SK-N-SH treated with all-trans-retinoic acid at 6 μM for 48 hours (cell line): ENCODE data around the gene SUPT16H.

Experiments
- ATAC-seq: fragments of 200-7000 bp; cut with Tn5 transposase; 3 replicates; pipeline ENCODE4 v1.9.1; 2020; ENCODE audit warnings: mild to moderate bottlenecking, moderate library complexity
- ARNTL ChIP-seq: fragments of 450-650 bp; formaldehyde crosslinking; IDR thresholded peaks from 2 replicates; pipeline ENCODE4 v1.5.0; 2020; ENCODE audit warnings: low read depth, mild to moderate bottlenecking, moderate library complexity, borderline replicate concordance
- BACH2 ChIP-seq: fragments of 250-450 bp; sonication (Bioruptor Pico); IDR thresholded peaks from 2 replicates; pipeline ENCODE4 v1.9.0; 2021; ENCODE audit warnings: mild to moderate bottlenecking, borderline replicate concordance
- CREB5 ChIP-seq: fragments of 250-450 bp; sonication (Bioruptor Pico); IDR thresholded peaks from 2 replicates; pipeline ENCODE4 v1.5.1; 2020; ENCODE audit warnings: low read depth, mild to moderate bottlenecking, moderate library complexity
- CSDC2 ChIP-seq: fragments of 250-450 bp; sonication (Bioruptor Pico); IDR thresholded peaks from 2 replicates; pipeline ENCODE4 v1.5.0; 2020; ENCODE audit warnings: mild to moderate bottlenecking, moderate library complexity
- ESRRG ChIP-seq: fragments of 250-450 bp; sonication (Bioruptor Pico); IDR thresholded peaks from 2 replicates; pipeline ENCODE4 v1.6.1; 2021; ENCODE audit warnings: mild to moderate bottlenecking
- GLIS3 ChIP-seq: fragments of 250-450 bp; sonication (Bioruptor Pico); IDR thresholded peaks from 2 replicates; pipeline ENCODE4 v1.5.0; 2020; ENCODE audit warnings: mild to moderate bottlenecking, moderate library complexity
- ISL1 ChIP-seq: fragments of 250-450 bp; sonication (Bioruptor Pico); IDR thresholded peaks from 2 replicates; pipeline ENCODE4 v2.1.2; 2022; ENCODE audit warnings: mild to moderate bottlenecking, moderate library complexity
- OSR1 ChIP-seq: fragments of 250-450 bp; sonication (Bioruptor Pico); IDR thresholded peaks from 2 replicates; pipeline ENCODE4 v1.8.0; 2022; ENCODE audit warnings: moderate library complexity, mild to moderate bottlenecking, inconsistent platforms
- POU6F1 ChIP-seq: fragments of 250-450 bp; sonication (Bioruptor Pico); IDR thresholded peaks from 2 replicates; pipeline ENCODE4 v1.8.0; 2021; ENCODE audit warnings: low read depth, mild to moderate bottlenecking, moderate library complexity, borderline replicate concordance
- PPARA ChIP-seq: fragments of 250-450 bp; sonication (Bioruptor Pico); IDR thresholded peaks from 2 replicates; pipeline ENCODE4 v1.5.0; 2020; ENCODE audit warnings: mild to moderate bottlenecking, borderline replicate concordance
- RARB ChIP-seq: fragments of 250-450 bp; sonication (Bioruptor Pico); IDR thresholded peaks from 2 replicates; pipeline ENCODE4 v1.8.0; 2021; ENCODE audit warnings: mild to moderate bottlenecking, moderate library complexity
- SNAI2 ChIP-seq: fragments of 250-450 bp; sonication (Bioruptor Pico); IDR thresholded peaks from 2 replicates; pipeline ENCODE4 v1.5.0; 2020; ENCODE audit warnings: mild to moderate bottlenecking, moderate library complexity
- TCF4 ChIP-seq: fragments of 250-450 bp; sonication (Bioruptor Pico); IDR thresholded peaks from 2 replicates; pipeline ENCODE4 v1.8.0; 2021; ENCODE audit warnings: mild to moderate bottlenecking, moderate library complexity, borderline replicate concordance
- TOX ChIP-seq: fragments of 250-450 bp; sonication (Bioruptor Pico); IDR thresholded peaks from 2 replicates; pipeline ENCODE4 v1.8.0; 2021; ENCODE audit warnings: mild to moderate bottlenecking, moderate library complexity, borderline replicate concordance
- ZC3H10 ChIP-seq: fragments of 250-450 bp; sonication (Bioruptor Pico); IDR thresholded peaks from 2 replicates; pipeline ENCODE4 v1.5.1; 2021; ENCODE audit warnings: mild to moderate bottlenecking, moderate library complexity
- ZFP3 ChIP-seq: fragments of 250-450 bp; sonication (Bioruptor Pico); IDR thresholded peaks from 2 replicates; pipeline ENCODE4 v1.5.0; 2020; ENCODE audit warnings: mild to moderate bottlenecking, moderate library complexity
- ZFP30 ChIP-seq: fragments of 450-650 bp; formaldehyde crosslinking; IDR thresholded peaks from 2 replicates; pipeline ENCODE4 v1.5.0; 2022; ENCODE audit warnings: mild to moderate bottlenecking, moderate library complexity
- ZNF565 ChIP-seq: fragments of 450-650 bp; formaldehyde crosslinking; conservative IDR thresholded peaks from 2 replicates; pipeline ENCODE4 v1.5.0; 2020; ENCODE audit warnings: low read depth, mild to moderate bottlenecking, moderate library complexity
- ZNF70 ChIP-seq: fragments of 450-650 bp; formaldehyde crosslinking; IDR thresholded peaks from 2 replicates; pipeline ENCODE4 v1.5.0; 2020; ENCODE audit warnings: mild to moderate bottlenecking, moderate library complexity
- ZNF8 ChIP-seq: fragments of 450-650 bp; formaldehyde crosslinking; IDR thresholded peaks from 2 replicates; pipeline ENCODE4 v1.5.0; 2020; ENCODE audit warnings: mild to moderate bottlenecking, moderate library complexity
- TF ChIP-seq, protein P1 (sequence below): fragments of 250-450 bp; sonication (Bioruptor Pico); IDR thresholded peaks from 2 replicates; pipeline ENCODE4 v1.8.0; 2020; ENCODE audit warnings: mild to moderate bottlenecking, moderate library complexity, borderline replicate concordance
- TF ChIP-seq, protein P2 (sequence below): fragments of 250-450 bp; sonication (Bioruptor Pico); IDR thresholded peaks from 2 replicates; pipeline ENCODE4 v1.5.1; 2021; ENCODE audit warnings: mild to moderate bottlenecking, moderate library complexity
- TF ChIP-seq, protein P3 (sequence below): fragments of 250-450 bp; sonication (Bioruptor Pico); IDR thresholded peaks from 2 replicates; pipeline ENCODE4 v1.5.0; 2020; ENCODE audit warnings: mild to moderate bottlenecking, moderate library complexity

Gene SUPT16H

DNA sequence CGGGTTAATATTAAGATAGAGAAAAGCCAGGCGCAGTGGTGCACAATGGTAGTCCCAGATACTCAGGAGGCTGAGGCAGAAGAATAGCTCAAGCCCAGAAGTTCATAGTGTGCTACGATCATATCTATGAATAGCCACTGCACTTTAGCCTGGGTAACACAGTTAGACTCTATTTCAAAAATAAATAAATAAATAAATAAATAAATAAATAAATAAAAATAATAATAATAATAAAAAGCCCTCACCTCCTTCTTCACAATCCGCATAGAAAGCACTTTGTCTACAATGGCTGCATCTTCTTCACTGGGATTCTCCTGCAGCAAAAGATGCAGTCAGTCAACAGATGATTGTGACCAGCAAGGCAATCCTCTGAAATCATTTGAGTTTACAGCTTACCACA, 31.5 kb upstream of the SUPT16H start:
- no peak for ATAC-seq
- TF ChIP-seq ARNTL (CRISPR knock-in tag) (no peak), ISL1 (CRISPR knock-in tag) (no peak), BACH2 (no peak), GLIS3 (CRISPR knock-in tag) (no peak), TCF4 (CRISPR knock-in tag) (no peak), ZFP30 (CRISPR knock-in tag) (no peak)

GRCh38 chr14:21414137-21414631, 30.4 kb upstream of the SUPT16H start:
- no peak for ATAC-seq
- no peak for TF ChIP-seq ESRRG
- no peak for TF ChIP-seq GLIS3 (CRISPR knock-in tag)
- TF ChIP-seq, protein P1, sequence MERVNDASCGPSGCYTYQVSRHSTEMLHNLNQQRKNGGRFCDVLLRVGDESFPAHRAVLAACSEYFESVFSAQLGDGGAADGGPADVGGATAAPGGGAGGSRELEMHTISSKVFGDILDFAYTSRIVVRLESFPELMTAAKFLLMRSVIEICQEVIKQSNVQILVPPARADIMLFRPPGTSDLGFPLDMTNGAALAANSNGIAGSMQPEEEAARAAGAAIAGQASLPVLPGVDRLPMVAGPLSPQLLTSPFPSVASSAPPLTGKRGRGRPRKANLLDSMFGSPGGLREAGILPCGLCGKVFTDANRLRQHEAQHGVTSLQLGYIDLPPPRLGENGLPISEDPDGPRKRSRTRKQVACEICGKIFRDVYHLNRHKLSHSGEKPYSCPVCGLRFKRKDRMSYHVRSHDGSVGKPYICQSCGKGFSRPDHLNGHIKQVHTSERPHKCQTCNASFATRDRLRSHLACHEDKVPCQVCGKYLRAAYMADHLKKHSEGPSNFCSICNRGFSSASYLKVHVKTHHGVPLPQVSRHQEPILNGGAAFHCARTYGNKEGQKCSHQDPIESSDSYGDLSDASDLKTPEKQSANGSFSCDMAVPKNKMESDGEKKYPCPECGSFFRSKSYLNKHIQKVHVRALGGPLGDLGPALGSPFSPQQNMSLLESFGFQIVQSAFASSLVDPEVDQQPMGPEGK, result no peak
- no peak for TF ChIP-seq BACH2
- TF ChIP-seq RARB (CRISPR knock-in tag), result no peak
- no peak for TF ChIP-seq ZNF565 (CRISPR knock-in tag)
- TF ChIP-seq CREB5 (CRISPR knock-in tag), result no peak
- no peak for TF ChIP-seq POU6F1
- TF ChIP-seq ZC3H10, result no peak
- no peak for TF ChIP-seq ZNF70 (CRISPR knock-in tag)
- no peak for TF ChIP-seq PPARA (CRISPR knock-in tag)

DNA sequence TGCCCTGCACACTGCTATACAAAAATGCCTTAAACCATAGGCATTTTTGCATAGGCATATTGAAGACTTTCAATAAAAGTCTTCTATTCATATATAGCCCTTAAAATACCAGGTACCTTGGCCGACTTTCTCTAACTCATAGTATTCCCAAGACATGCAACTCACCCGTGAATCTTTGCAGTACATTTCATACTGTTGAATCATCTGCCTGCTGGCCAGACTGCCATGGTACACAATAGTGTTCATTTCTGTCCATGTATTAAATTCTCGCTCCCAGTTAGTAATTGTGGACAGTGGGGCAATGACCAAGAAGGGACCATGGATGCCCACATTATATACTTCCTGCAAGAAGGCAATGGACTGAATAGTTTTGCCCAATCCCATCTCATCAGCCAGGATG, 24.3 kb upstream of the SUPT16H start:
- TF ChIP-seq CREB5 (CRISPR knock-in tag) (no peak), SNAI2 (CRISPR knock-in tag) (no peak), RARB (CRISPR knock-in tag) (no peak), ZC3H10 (no peak), OSR1 (no peak), CSDC2 (CRISPR knock-in tag) (no peak), ZFP3 (no peak), PPARA (CRISPR knock-in tag) (no peak), TOX (CRISPR knock-in tag) (no peak), ZNF8 (CRISPR knock-in tag) (no peak), ESRRG (no peak), ARNTL (CRISPR knock-in tag) (no peak)
- TF ChIP-seq, protein P2, sequence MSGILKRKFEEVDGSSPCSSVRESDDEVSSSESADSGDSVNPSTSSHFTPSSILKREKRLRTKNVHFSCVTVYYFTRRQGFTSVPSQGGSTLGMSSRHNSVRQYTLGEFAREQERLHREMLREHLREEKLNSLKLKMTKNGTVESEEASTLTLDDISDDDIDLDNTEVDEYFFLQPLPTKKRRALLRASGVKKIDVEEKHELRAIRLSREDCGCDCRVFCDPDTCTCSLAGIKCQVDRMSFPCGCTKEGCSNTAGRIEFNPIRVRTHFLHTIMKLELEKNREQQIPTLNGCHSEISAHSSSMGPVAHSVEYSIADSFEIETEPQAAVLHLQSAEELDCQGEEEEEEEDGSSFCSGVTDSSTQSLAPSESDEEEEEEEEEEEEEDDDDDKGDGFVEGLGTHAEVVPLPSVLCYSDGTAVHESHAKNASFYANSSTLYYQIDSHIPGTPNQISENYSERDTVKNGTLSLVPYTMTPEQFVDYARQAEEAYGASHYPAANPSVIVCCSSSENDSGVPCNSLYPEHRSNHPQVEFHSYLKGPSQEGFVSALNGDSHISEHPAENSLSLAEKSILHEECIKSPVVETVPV (CRISPR knock-in tag), result no peak
- TF ChIP-seq, protein P3, sequence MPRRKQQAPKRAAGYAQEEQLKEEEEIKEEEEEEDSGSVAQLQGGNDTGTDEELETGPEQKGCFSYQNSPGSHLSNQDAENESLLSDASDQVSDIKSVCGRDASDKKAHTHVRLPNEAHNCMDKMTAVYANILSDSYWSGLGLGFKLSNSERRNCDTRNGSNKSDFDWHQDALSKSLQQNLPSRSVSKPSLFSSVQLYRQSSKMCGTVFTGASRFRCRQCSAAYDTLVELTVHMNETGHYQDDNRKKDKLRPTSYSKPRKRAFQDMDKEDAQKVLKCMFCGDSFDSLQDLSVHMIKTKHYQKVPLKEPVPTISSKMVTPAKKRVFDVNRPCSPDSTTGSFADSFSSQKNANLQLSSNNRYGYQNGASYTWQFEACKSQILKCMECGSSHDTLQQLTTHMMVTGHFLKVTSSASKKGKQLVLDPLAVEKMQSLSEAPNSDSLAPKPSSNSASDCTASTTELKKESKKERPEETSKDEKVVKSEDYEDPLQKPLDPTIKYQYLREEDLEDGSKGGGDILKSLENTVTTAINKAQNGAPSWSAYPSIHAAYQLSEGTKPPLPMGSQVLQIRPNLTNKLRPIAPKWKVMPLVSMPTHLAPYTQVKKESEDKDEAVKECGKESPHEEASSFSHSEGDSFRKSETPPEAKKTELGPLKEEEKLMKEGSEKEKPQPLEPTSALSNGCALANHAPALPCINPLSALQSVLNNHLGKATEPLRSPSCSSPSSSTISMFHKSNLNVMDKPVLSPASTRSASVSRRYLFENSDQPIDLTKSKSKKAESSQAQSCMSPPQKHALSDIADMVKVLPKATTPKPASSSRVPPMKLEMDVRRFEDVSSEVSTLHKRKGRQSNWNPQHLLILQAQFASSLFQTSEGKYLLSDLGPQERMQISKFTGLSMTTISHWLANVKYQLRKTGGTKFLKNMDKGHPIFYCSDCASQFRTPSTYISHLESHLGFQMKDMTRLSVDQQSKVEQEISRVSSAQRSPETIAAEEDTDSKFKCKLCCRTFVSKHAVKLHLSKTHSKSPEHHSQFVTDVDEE (CRISPR knock-in tag), result no peak
- TF ChIP-seq, protein P1, result no peak
- ATAC-seq, result peak; percentile 93
